Esophagus muscularis mucosa (tissue), 4 donors: ENCODE results near the gene PLCB3. TPM values are rescaled to one million over a fixed set of nuclear protein-coding genes. Genes with fewer than 3 reads are reported as not detected.

Source experiments
- DNase-seq: peaks from one replicate; pipeline ENCODE4 v3.0.0-alpha.2; 2017; ENCODE audit errors: extremely low spot score
- H3K27ac ChIP-seq, 4 donors: fragments of 200-600 bp; sonication (generic); replicated peaks in 1 of 4; 1 replicate in 3 of 4; 2 replicates in 1 of 4; pipeline ENCODE4 v1.5.1; 2016 to 2019; ENCODE audit warnings: mild to moderate bottlenecking in 1 of 4
- H3K27me3 ChIP-seq, 4 donors: fragments of 200-600 bp; sonication (generic); one replicate each; pipeline versions ENCODE4 v1.5.1 to v1.6.0; 2016 to 2019
- H3K36me3 ChIP-seq, 4 donors: fragments of 200-600 bp; sonication (generic); one replicate each; pipeline ENCODE4 v1.5.1; 2016 to 2019
- H3K4me1 ChIP-seq, 4 donors: fragments of 200-600 bp; sonication (generic); one replicate each; pipeline ENCODE4 v1.5.1; 2016 to 2019
- H3K4me3 ChIP-seq, 4 donors: fragments of 200-600 bp; sonication (generic); 1 replicate in 2 of 4; 2 replicates in 2 of 4; pipeline ENCODE4 v1.5.1; 2016 to 2019; ENCODE audit warnings: mild to moderate bottlenecking in 4 of 4, moderate library complexity in 1 of 4
- H3K9me3 ChIP-seq, 4 donors: fragments of 200-600 bp; sonication (generic); 1 replicate in 3 of 4; 2 replicates in 1 of 4; pipeline ENCODE4 v1.5.1; 2016 to 2019
- CTCF ChIP-seq, 3 experiments: fragments of 200-600 bp in 2 of 3; fragments of 450-650 bp in 1 of 3; sonication (generic) in 2 of 3; IDR thresholded peaks; one replicate each; pipeline ENCODE4 v1.5.1; 2017 to 2019; ENCODE audit warnings: antibody characterized with exemption in 3 of 3, mild to moderate bottlenecking in 2 of 3, moderate library complexity in 1 of 3
- EP300 ChIP-seq: sonication (generic); formaldehyde crosslinking; IDR thresholded peaks from one replicate; pipeline ENCODE4 v1.6.1; 2017; ENCODE audit warnings: antibody characterized with exemption
- POLR2A ChIP-seq: fragments of 450-650 bp; IDR thresholded peaks from one replicate; pipeline ENCODE4 v1.6.1; 2017; ENCODE audit warnings: antibody characterized with exemption, moderate library complexity, mild to moderate bottlenecking, low read depth
- POLR2AphosphoS5 ChIP-seq, 2 donors: sonication (generic); formaldehyde crosslinking; IDR thresholded peaks; one replicate each; pipeline ENCODE4 v1.6.1; 2017; ENCODE audit warnings: antibody characterized with exemption in 2 of 2
- WGBS: methylation state at CpG from one replicate; pipeline ENCODE4 v1.1.5; 2018; 5-methylcytosine and 5-hydroxymethylcytosine counted together
- intact Hi-C: fragments of 100-400 bp; cut with DNase I; formaldehyde crosslinking; loops from one replicate; pipeline ENCODE4 v1.15.1; 2023
- total RNA-seq, 4 donors: library from RNA; depleted of rRNA; stranded (reverse); fragments of >200 nt; gene quantifications; one replicate each; pipeline versions ENCODE4 v1.1.0 to v1.2.1, GENCODE V29; 2016

Gene PLCB3
- total RNA-seq, 4 donors from 2014 or later, result 18.9 to 36.5 (median 25.3) TPM

GRCh38 chr11:64241491-64242374, 9.6 kb upstream of the PLCB3 start:
- no peak for DNase-seq
- intact Hi-C loops, result no loop called here

GRCh38 chr11:64243236-64243854, 8.0 kb upstream of the PLCB3 start:
- peaks cover 12 to 29% (median 25%) of the 10 kb centered on the region in 4 donors for H3K36me3 ChIP-seq
- DNase-seq, result no peak
- peak overlapping the region in 3 of 4 donors; percentile 97 to 100 (median 98) for H3K27ac ChIP-seq
- no peak overlapping the region for H3K4me3 ChIP-seq
- 79% methylated on average over 7 of the region's 8 CpGs for WGBS
- no peaks in the 10 kb centered on the region for H3K27me3 ChIP-seq
- peaks cover 40 to 69% (median 62%) of the 10 kb centered on the region in 4 donors for H3K4me1 ChIP-seq
- intact Hi-C loops, result no loop called here
- TF ChIP-seq POLR2AphosphoS5 (IDR thresholded peaks at IDR 0.05) (no peak), POLR2A (no peak), EP300 (no peak), CTCF (IDR thresholded peaks at IDR 0.05) (no peak)
- H3K9me3 ChIP-seq, result no peaks in the 10 kb centered on the region

More at GRCh38 chr11:64241491-64242374, 9.6 kb upstream of the PLCB3 start:
- Histone ChIP-seq H3K4me3 (peak overlapping the region; percentile 77 to 98 (median 90)), H3K27ac (peak overlapping the region; percentile 97 to 100 (median 98)), H3K9me3 (no peaks in the 10 kb centered on the region), H3K36me3 (peaks cover 23 to 45% (median 38%) of the 10 kb centered on the region in 4 donors), H3K4me1 (peaks cover 34 to 55% (median 50%) of the 10 kb centered on the region in 4 donors), H3K27me3 (no peaks in the 10 kb centered on the region)
- TF ChIP-seq POLR2A (peak; percentile 69), EP300 (no peak), CTCF (IDR thresholded peaks at IDR 0.05) (no peak), POLR2AphosphoS5 (IDR thresholded peaks at IDR 0.05) (peak; percentile 61 to 72)
- WGBS, result 1% methylated on average over 22 of the region's 63 CpGs

- Histone ChIP-seq H3K27ac (peak overlapping the region in 3 of 4 donors; percentile 85 to 97 (median 88)), H3K4me3 (no peak overlapping the region), H3K27me3 (no peaks in the 10 kb centered on the region), H3K4me1 (peaks cover 40 to 74% (median 62%) of the 10 kb centered on the region in 4 donors), H3K36me3 (peaks cover 7 to 21% (median 17%) of the 10 kb centered on the region in 4 donors), H3K9me3 (no peaks in the 10 kb centered on the region)
- no peak for TF ChIP-seq EP300
- TF ChIP-seq POLR2AphosphoS5 (IDR thresholded peaks at IDR 0.05), result no peak
- TF ChIP-seq POLR2A, result no peak
- no peak for TF ChIP-seq CTCF (IDR thresholded peaks at IDR 0.05)
- intact Hi-C loops, result no loop called here
- DNase-seq, result no peak
- 52% methylated on average over 3 of the region's 5 CpGs for WGBS
These were observed 7.2 kb upstream of the PLCB3 start for GRCh38 chr11:64244107-64244506.

- H3K4me3 ChIP-seq, result peak overlapping the region; percentile 65 to 86 (median 72)
- peaks cover 36 to 70% (median 58%) of the 10 kb centered on the region in 4 donors for H3K4me1 ChIP-seq
- WGBS, result 22% methylated on average over 1 of the region's 6 CpGs
- H3K27me3 ChIP-seq, result no peaks in the 10 kb centered on the region
- intact Hi-C loops, result no loop called here
- DNase-seq, result no peak
- peaks cover 7 to 17% (median 16%) of the 10 kb centered on the region in 4 donors for H3K36me3 ChIP-seq
- H3K9me3 ChIP-seq, result no peaks in the 10 kb centered on the region
- TF ChIP-seq POLR2A (no peak), EP300 (no peak), CTCF (IDR thresholded peaks at IDR 0.05) (no peak), POLR2AphosphoS5 (IDR thresholded peaks at IDR 0.05) (no peak)
- H3K27ac ChIP-seq, result peak overlapping the region; percentile 85 to 88 (median 86)
These were observed 6.4 kb upstream of the PLCB3 start for GRCh38 chr11:64244966-64245365.
